GM19035 (cell line): ENCODE data around the gene LAMA2.

Source experiments
- ATAC-seq: cut with Tn5 transposase; IDR thresholded peaks from one replicate; pipeline ENCODE4 v1.9.1; 2021; ENCODE audit not compliant: unreplicated experiment

The LAMA2 gene

GRCh38 chr6:129350278-129350677 is 467.3 kb downstream of the LAMA2 start:
- no peak for ATAC-seq

- no peak for ATAC-seq
Measured at GRCh38 chr6:129351807-129352206, 468.9 kb downstream of the LAMA2 start.

- no peak for ATAC-seq
Measured at GRCh38 chr6:129353067-129353466, 470.1 kb downstream of the LAMA2 start.

- ATAC-seq, result no peak
Measured at GRCh38 chr6:129356129-129356528, 473.2 kb downstream of the LAMA2 start.

- ATAC-seq, result no peak
Measured at GRCh38 chr6:129359811-129360681, 477.1 kb downstream of the LAMA2 start.

- no peak for ATAC-seq
Measured at GRCh38 chr6:129360682-129360955, 477.7 kb downstream of the LAMA2 start.

GRCh38 chr6:129364037-129364436 is 481.1 kb downstream of the LAMA2 start:
- ATAC-seq, result no peak

GRCh38 chr6:129364767-129365166 is 481.8 kb downstream of the LAMA2 start:
- no peak for ATAC-seq

GRCh38 chr6:129368076-129368475 is 485.1 kb downstream of the LAMA2 start:
- no peak for ATAC-seq

- no peak for ATAC-seq
Measured at GRCh38 chr6:129368970-129369369, 486.0 kb downstream of the LAMA2 start.

- no peak for ATAC-seq
Measured at GRCh38 chr6:129369737-129370136, 486.8 kb downstream of the LAMA2 start.

GRCh38 chr6:129370268-129370916 is 487.5 kb downstream of the LAMA2 start:
- no peak for ATAC-seq

- no peak for ATAC-seq
Measured at GRCh38 chr6:129381885-129382284, 498.9 kb downstream of the LAMA2 start.

- no peak for ATAC-seq
Measured at GRCh38 chr6:129382916-129383315, 500.0 kb downstream of the LAMA2 start.

GRCh38 chr6:129385117-129385516 is 502.2 kb downstream of the LAMA2 start:
- no peak for ATAC-seq

- no peak for ATAC-seq
Measured at GRCh38 chr6:129390900-129391299, 508.0 kb downstream of the LAMA2 start.

- no peak for ATAC-seq
Measured at GRCh38 chr6:129393654-129394053, 510.7 kb downstream of the LAMA2 start.

GRCh38 chr6:129398764-129399163 is 515.8 kb downstream of the LAMA2 start:
- no peak for ATAC-seq

- ATAC-seq, result no peak
Measured at GRCh38 chr6:129402244-129402643, 519.3 kb downstream of the LAMA2 start.

- no peak for ATAC-seq
Measured at GRCh38 chr6:129411092-129411491, 528.2 kb downstream of the LAMA2 start.

GRCh38 chr6:129416337-129416990 is 533.5 kb downstream of the LAMA2 start:
- no peak for ATAC-seq

GRCh38 chr6:129417416-129418086 is 534.6 kb downstream of the LAMA2 start:
- ATAC-seq, result no peak
